Pancreas (tissue), 10 donors: ENCODE results near the gene CDC42EP4. TPM values are rescaled to one million over a fixed set of nuclear protein-coding genes. Genes with fewer than 3 reads are reported as not detected.

ENCODE experiments used
- ATAC-seq, 4 donors: fragments of 200-7000 bp; cut with Tn5 transposase; one replicate each; pipeline versions ENCODE4 v1.8.0 to v1.9.1; 2020; ENCODE audit warnings: mild to moderate bottlenecking in 4 of 4, moderate library complexity in 4 of 4
- DNase-seq, 6 donors: peaks; one replicate each; pipeline ENCODE4 v3.0.0-alpha.2; 2020
- FAIRE-seq: peaks from 2 replicates; lab custom pipeline; 2012; peaks lifted over from hg19 to GRCh38; lab: Jason Lieb, UNC
- H3K27ac ChIP-seq, 4 donors: fragments of 200-600 bp; sonication (generic); 1 replicate in 3 of 4; 2 replicates in 1 of 4; pipeline versions ENCODE4 v1.5.0 to v1.8.0; 2020
- H3K27me3 ChIP-seq, 4 donors: fragments of 200-600 bp; one replicate each; pipeline ENCODE4 v1.8.0; 2021
- H3K36me3 ChIP-seq, 3 donors: fragments of 200-600 bp; sonication (generic) in 1 of 3; one replicate each; pipeline versions ENCODE4 v1.5.0 to v1.8.0; 2020 to 2021
- H3K4me1 ChIP-seq, 3 donors: fragments of 200-600 bp; one replicate each; pipeline ENCODE4 v1.8.0; 2021
- H3K4me3 ChIP-seq, 4 donors: fragments of 200-600 bp; sonication (generic) in 2 of 4; one replicate each; pipeline versions ENCODE4 v1.5.0 to v1.8.0; 2020 to 2021
- H3K9me3 ChIP-seq, 4 donors: fragments of 200-600 bp; one replicate each; pipeline ENCODE4 v1.8.0; 2021
- CTCF ChIP-seq, 4 donors: fragments of 200-600 bp; sonication (generic) in 3 of 4; IDR thresholded peaks; one replicate each; pipeline versions ENCODE4 v1.5.0 to v1.8.0; 2021; ENCODE audit warnings: antibody characterized with exemption in 4 of 4
- WGBS, 2 donors: extraction: QIAGEN DNeasy Blood & Tissue Kit; methylation state at CpG; one replicate each; pipeline ENCODE4 v1.1.7; 2013; 5-methylcytosine and 5-hydroxymethylcytosine counted together
- intact Hi-C, 3 donors: fragments of 100-400 bp; cut with DNase I; formaldehyde crosslinking; loops; one replicate each; pipeline versions ENCODE4 v1.11.1 to v1.14.2; 2022
- polyA plus RNA-seq, 2 donors: library from polyadenylated mRNA; stranded (reverse); fragments of 200-250 nt; gene quantifications; one replicate each; pipeline ENCODE4 v1.2.3, GENCODE V29; 2013
- total RNA-seq, 6 donors: library from RNA; stranded (reverse); fragmentation: NEBNext Ultra II Directional in 4 of 6; extraction: Animal tissue kit (Norgen Biotek cat#: 25700) in 4 of 6; gene quantifications; one replicate each; pipeline versions ENCODE4 v1.2.1 to v1.2.4, GENCODE V29; 2021 to 2023
- donor health status: healthy with polysubstance abuse.
- donor health status: DM: no; HTN: no; CAD: no; lungs with moderate emphysema.
- donor health status: DM: no; HTN: no; CAD: no.
- donor health status: control.
- donor health status: control.
- donor health status: Bipolar disorder and iron deficiency.
- donor health status: DM: yes; HTN: yes; CAD: no.
- donor health status: DM: no; HTN: no; CAD: no.
- donor health status: DM: no; HTN: no; CAD: no.
- donor health status: DM: yes; HTN: yes; CAD: no.

CDC42EP4 gene
- total and polyA plus RNA-seq, 8 donors: 24.2 to 56.2 (median 44.5) TPM

GRCh38 chr17:73281928-73282327 is 29.9 kb downstream of the CDC42EP4 start:
- Histone ChIP-seq H3K4me3 (no peak overlapping the region), H3K36me3 (peaks cover 3 to 29% (median 22%) of the 10 kb centered on the region in 3 donors), H3K27me3 (no peaks in the 10 kb centered on the region), H3K9me3 (no peaks in the 10 kb centered on the region), H3K4me1 (peaks cover 27 to 41% (median 29%) of the 10 kb centered on the region in 3 donors), H3K27ac (peak overlapping the region in 2 of 4 donors; percentile 3 to 57)
- 81% methylated on average over 7 of the region's 7 CpGs for WGBS, 2 donors
- ATAC-seq (no peak), DNase-seq (peak in 1 of 6 donors; percentile 33), FAIRE-seq (no peak)
- intact Hi-C loops: no loop called here
- no peak for TF ChIP-seq CTCF (IDR thresholded peaks at IDR 0.05)

GRCh38 chr17:73280191-73280590 is 31.6 kb downstream of the CDC42EP4 start:
- Histone ChIP-seq H3K27me3 (no peaks in the 10 kb centered on the region), H3K4me1 (peaks cover 20 to 29% (median 25%) of the 10 kb centered on the region in 3 donors), H3K9me3 (no peaks in the 10 kb centered on the region), H3K36me3 (peaks cover 0 to 17% (median 10%) of the 10 kb centered on the region in 3 donors), H3K4me3 (no peak overlapping the region), H3K27ac (peak overlapping the region in 3 of 4 donors; percentile 57 to 73 (median 60))
- 93 to 96% methylated on average over 12 of the region's 12 CpGs for WGBS, 2 donors
- ATAC-seq: no peak
- FAIRE-seq: no peak
- no peak for TF ChIP-seq CTCF (IDR thresholded peaks at IDR 0.05)
- peak in 1 of 6 donors; percentile 48 for DNase-seq
- intact Hi-C loops: no loop called here

DNA sequence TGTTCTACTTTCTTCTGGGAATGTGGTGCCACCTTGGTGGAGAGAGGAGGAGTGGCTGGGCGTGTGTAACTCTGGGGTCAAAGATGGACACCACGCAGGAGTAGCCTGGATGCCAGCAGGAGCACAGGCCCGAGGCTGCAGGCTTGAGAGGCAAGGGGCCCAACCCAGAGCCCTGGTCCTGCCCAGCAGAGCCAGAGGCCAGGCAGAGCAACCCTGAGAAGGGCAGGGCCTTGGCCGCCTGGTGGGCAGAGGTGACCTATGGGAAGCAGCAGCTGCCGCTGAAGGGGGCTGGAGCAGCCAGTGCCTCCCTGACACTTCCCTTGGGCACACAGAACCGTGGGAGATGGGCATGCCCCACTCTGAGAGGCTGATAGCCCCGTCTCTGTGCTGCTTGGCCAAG is 32.1 kb downstream of the CDC42EP4 start:
- no peaks in the 10 kb centered on the region for H3K9me3 ChIP-seq
- FAIRE-seq (no peak), ATAC-seq (peak; percentile 16 to 50 (median 30)), DNase-seq (peak in 3 of 6 donors; percentile 51 to 82 (median 66))
- H3K36me3 ChIP-seq: peaks cover 0 to 12% (median 6%) of the 10 kb centered on the region in 3 donors
- H3K27ac ChIP-seq: peak overlapping the region; percentile 51 to 73 (median 58)
- TF ChIP-seq CTCF (IDR thresholded peaks at IDR 0.05): no peak
- peaks cover 20 to 27% (median 25%) of the 10 kb centered on the region in 3 donors for H3K4me1 ChIP-seq
- H3K27me3 ChIP-seq: no peaks in the 10 kb centered on the region
- intact Hi-C loops: no loop called here
- WGBS, 2 donors: 60% methylated on average over 6 to 7 of the region's 7 CpGs
- H3K4me3 ChIP-seq: no peak overlapping the region

- Histone ChIP-seq H3K9me3 (no peaks in the 10 kb centered on the region), H3K4me1 (peaks cover 20 to 27% (median 25%) of the 10 kb centered on the region in 3 donors), H3K36me3 (peaks cover 0 to 2% (median 0%) of the 10 kb centered on the region in 3 donors), H3K4me3 (no peak overlapping the region), H3K27ac (peak overlapping the region; percentile 51 to 73 (median 60)), H3K27me3 (no peaks in the 10 kb centered on the region)
- 17 to 22% methylated on average over 14 of the region's 14 CpGs for WGBS, 2 donors
- intact Hi-C loops: no loop called here
- DNase-seq: peak in 3 of 6 donors; percentile 62 to 68 (median 64)
- TF ChIP-seq CTCF (IDR thresholded peaks at IDR 0.05): no peak
- FAIRE-seq: no peak
- peak; percentile 40 to 71 (median 62) for ATAC-seq
Measured at GRCh38 chr17:73278465-73279453, 33.0 kb downstream of the CDC42EP4 start.
